ENCODE data around the gene VAV3. TPM values are rescaled to one million over a fixed set of nuclear protein-coding genes. Genes with fewer than 3 reads are reported as not detected.

VAV3 gene
- total and polyA plus RNA-seq, 5 experiments from 2014 or later = 2.2 to 13.1 (median 2.9) TPM

DNA sequence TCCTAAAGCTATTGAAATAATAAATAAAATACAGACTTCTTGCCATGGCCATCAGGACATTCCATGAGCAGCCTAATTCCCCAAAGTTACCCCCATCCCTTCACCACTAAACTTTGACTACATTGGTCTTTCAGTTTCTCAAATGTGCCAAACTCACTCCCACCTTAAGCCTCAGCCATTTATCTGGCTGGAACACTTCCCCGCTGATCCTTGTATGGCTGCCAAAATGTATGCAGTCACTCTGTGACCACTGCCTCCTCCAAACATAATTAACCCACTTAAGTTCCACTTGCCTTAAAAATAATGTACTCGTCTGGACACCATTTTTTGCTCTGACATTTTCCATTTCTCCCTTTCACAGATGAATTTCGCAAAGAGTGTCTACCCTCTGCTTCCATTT, 416.7 kb downstream of the VAV3 start:
- Mint-ChIP-seq H3K9me3 (no peaks in the 10 kb centered on the region), H3K27me3 (peaks cover 0 to 1% (median 0%) of the 10 kb centered on the region in 5 donors), H3K4me3 (no peak overlapping the region), H3K36me3 (no peaks in the 10 kb centered on the region), H3K4me1 (no peaks in the 10 kb centered on the region), H3K27ac (no peak overlapping the region)
- DNase-seq (no peak), ATAC-seq (no peak)
- POLR2A ChIA-PET = no interaction called here

- H3K9me3 Mint-ChIP-seq = no peaks in the 10 kb centered on the region
- peaks cover 0 to 3% (median 0%) of the 10 kb centered on the region in 5 donors for H3K27me3 Mint-ChIP-seq
- POLR2A ChIA-PET = no interaction called here
- DNase-seq (no peak), ATAC-seq (no peak)
- no peaks in the 10 kb centered on the region for H3K4me1 Mint-ChIP-seq
- H3K4me3 Mint-ChIP-seq = no peak overlapping the region
- no peak overlapping the region for H3K27ac Mint-ChIP-seq
- no peaks in the 10 kb centered on the region for H3K36me3 Mint-ChIP-seq
Observed at GRCh38 chr1:107547363-107548155, 417.4 kb downstream of the VAV3 start.

- no peaks in the 10 kb centered on the region for H3K9me3 Mint-ChIP-seq
- ATAC-seq (no peak), DNase-seq (no peak)
- POLR2A ChIA-PET = no interaction called here
- H3K4me3 Mint-ChIP-seq = no peak overlapping the region
- H3K4me1 Mint-ChIP-seq = no peaks in the 10 kb centered on the region
- H3K27ac Mint-ChIP-seq = no peak overlapping the region
- H3K36me3 Mint-ChIP-seq = no peaks in the 10 kb centered on the region
- H3K27me3 Mint-ChIP-seq = peaks cover 0 to 3% (median 0%) of the 10 kb centered on the region in 5 donors
Observed at GRCh38 chr1:107546576-107546975, 418.4 kb downstream of the VAV3 start.

GRCh38 chr1:107545879-107546278, 419.1 kb downstream of the VAV3 start:
- H3K27me3 Mint-ChIP-seq = peaks cover 0 to 3% (median 0%) of the 10 kb centered on the region in 5 donors
- no peak for DNase-seq
- no peaks in the 10 kb centered on the region for H3K4me1 Mint-ChIP-seq
- POLR2A ChIA-PET = no interaction called here
- H3K27ac Mint-ChIP-seq = no peak overlapping the region
- no peak overlapping the region for H3K4me3 Mint-ChIP-seq
- no peaks in the 10 kb centered on the region for H3K36me3 Mint-ChIP-seq
- H3K9me3 Mint-ChIP-seq = no peaks in the 10 kb centered on the region
- ATAC-seq = no peak

GRCh38 chr1:107545056-107545577, 419.9 kb downstream of the VAV3 start:
- Mint-ChIP-seq H3K4me1 (no peaks in the 10 kb centered on the region), H3K36me3 (no peaks in the 10 kb centered on the region), H3K9me3 (no peaks in the 10 kb centered on the region), H3K27ac (no peak overlapping the region), H3K4me3 (no peak overlapping the region), H3K27me3 (peaks cover 0 to 4% (median 0%) of the 10 kb centered on the region in 5 donors)
- ATAC-seq = no peak
- no peak for DNase-seq
- POLR2A ChIA-PET = no interaction called here

- Mint-ChIP-seq H3K27ac (no peak overlapping the region), H3K4me3 (no peak overlapping the region), H3K9me3 (no peaks in the 10 kb centered on the region), H3K27me3 (peaks cover 0 to 4% (median 0%) of the 10 kb centered on the region in 5 donors), H3K4me1 (no peaks in the 10 kb centered on the region), H3K36me3 (no peaks in the 10 kb centered on the region)
- POLR2A ChIA-PET = no interaction called here
- ATAC-seq = no peak
- DNase-seq = no peak
Observed at GRCh38 chr1:107544285-107544684, 420.7 kb downstream of the VAV3 start.

GRCh38 chr1:107541412-107541811, 423.6 kb downstream of the VAV3 start:
- Mint-ChIP-seq H3K27me3 (peaks cover 0 to 4% (median 0%) of the 10 kb centered on the region in 5 donors), H3K36me3 (no peaks in the 10 kb centered on the region), H3K4me3 (no peak overlapping the region), H3K4me1 (no peaks in the 10 kb centered on the region), H3K27ac (no peak overlapping the region), H3K9me3 (no peaks in the 10 kb centered on the region)
- DNase-seq = no peak
- POLR2A ChIA-PET = no interaction called here
- ATAC-seq = no peak

- Mint-ChIP-seq H3K27me3 (peaks cover 0 to 4% (median 4%) of the 10 kb centered on the region in 5 donors), H3K4me1 (no peaks in the 10 kb centered on the region), H3K27ac (no peak overlapping the region), H3K4me3 (no peak overlapping the region), H3K9me3 (no peaks in the 10 kb centered on the region), H3K36me3 (no peaks in the 10 kb centered on the region)
- no peak for DNase-seq
- no peak for ATAC-seq
- POLR2A ChIA-PET = no interaction called here
Observed at GRCh38 chr1:107538502-107538901, 426.5 kb downstream of the VAV3 start.

DNA sequence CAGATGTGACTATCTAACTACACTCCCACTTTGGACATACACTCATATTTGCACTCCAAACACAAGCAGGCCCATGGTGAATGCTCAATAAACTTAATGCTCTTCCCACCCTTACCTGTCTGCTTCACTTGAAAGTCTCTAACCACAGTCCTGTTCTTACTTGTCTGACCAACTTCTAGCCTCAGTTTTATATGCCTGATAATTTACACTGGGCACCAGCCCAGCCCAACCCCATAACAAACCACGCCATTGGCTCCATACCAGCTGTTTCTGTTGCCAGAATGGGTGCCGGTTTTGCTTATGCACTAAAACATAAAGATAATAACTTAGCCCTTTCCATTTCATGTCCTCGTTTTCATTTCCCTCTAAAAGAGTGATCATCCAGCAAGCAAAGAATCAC, 428.7 kb downstream of the VAV3 start:
- no peak overlapping the region for H3K27ac Mint-ChIP-seq

DNA sequence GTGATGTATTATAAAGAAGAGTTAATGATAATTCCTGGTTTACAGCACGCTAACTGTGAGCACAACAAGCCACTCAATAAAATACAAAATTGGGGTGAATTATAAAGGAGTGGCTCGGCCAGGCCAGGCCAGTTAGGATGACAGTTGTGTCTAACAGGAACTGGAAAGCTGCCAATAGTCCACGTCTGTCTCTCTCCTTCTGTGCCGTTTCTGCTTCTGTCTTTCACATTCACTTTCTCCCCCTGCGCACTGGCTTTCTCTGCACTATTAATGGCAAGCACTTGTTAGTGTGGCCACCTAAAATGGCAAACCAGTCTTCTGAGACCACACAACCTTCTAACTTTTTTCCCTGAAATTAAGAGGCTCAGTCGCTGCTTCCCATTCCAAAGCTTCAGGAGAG, 429.9 kb downstream of the VAV3 start:
- no peaks in the 10 kb centered on the region for H3K4me1 Mint-ChIP-seq
- peaks cover 0 to 16% (median 0%) of the 10 kb centered on the region in 5 donors for H3K27me3 Mint-ChIP-seq
- H3K4me3 Mint-ChIP-seq = no peak overlapping the region
- ATAC-seq (no peak), DNase-seq (no peak)
- POLR2A ChIA-PET = no interaction called here
- H3K36me3 Mint-ChIP-seq = no peaks in the 10 kb centered on the region
- no peak overlapping the region for H3K27ac Mint-ChIP-seq
- H3K9me3 Mint-ChIP-seq = no peaks in the 10 kb centered on the region

More for the DNA sequence above, 428.7 kb downstream of the VAV3 start:
- no peaks in the 10 kb centered on the region for H3K36me3 Mint-ChIP-seq
- ATAC-seq = no peak
- H3K4me3 Mint-ChIP-seq = no peak overlapping the region
- POLR2A ChIA-PET = no interaction called here
- no peaks in the 10 kb centered on the region for H3K4me1 Mint-ChIP-seq
- DNase-seq = no peak
- no peaks in the 10 kb centered on the region for H3K9me3 Mint-ChIP-seq
- H3K27me3 Mint-ChIP-seq = peaks cover 0 to 9% (median 4%) of the 10 kb centered on the region in 5 donors

GRCh38 chr1:107534632-107535031, 430.3 kb downstream of the VAV3 start:
- H3K4me3 Mint-ChIP-seq = no peak overlapping the region
- no peaks in the 10 kb centered on the region for H3K9me3 Mint-ChIP-seq
- no peaks in the 10 kb centered on the region for H3K4me1 Mint-ChIP-seq
- no peaks in the 10 kb centered on the region for H3K36me3 Mint-ChIP-seq
- ATAC-seq (no peak), DNase-seq (no peak)
- H3K27ac Mint-ChIP-seq = no peak overlapping the region
- peaks cover 0 to 16% (median 0%) of the 10 kb centered on the region in 5 donors for H3K27me3 Mint-ChIP-seq
- POLR2A ChIA-PET = no interaction called here

- no peak for DNase-seq
- peaks cover 0 to 20% (median 0%) of the 10 kb centered on the region in 5 donors for H3K27me3 Mint-ChIP-seq
- no peaks in the 10 kb centered on the region for H3K36me3 Mint-ChIP-seq
- H3K9me3 Mint-ChIP-seq = no peaks in the 10 kb centered on the region
- no peaks in the 10 kb centered on the region for H3K4me1 Mint-ChIP-seq
- H3K27ac Mint-ChIP-seq = no peak overlapping the region
- no peak overlapping the region for H3K4me3 Mint-ChIP-seq
- no peak for ATAC-seq
- POLR2A ChIA-PET = no interaction called here
Observed at GRCh38 chr1:107533436-107533835, 431.5 kb downstream of the VAV3 start.

DNA sequence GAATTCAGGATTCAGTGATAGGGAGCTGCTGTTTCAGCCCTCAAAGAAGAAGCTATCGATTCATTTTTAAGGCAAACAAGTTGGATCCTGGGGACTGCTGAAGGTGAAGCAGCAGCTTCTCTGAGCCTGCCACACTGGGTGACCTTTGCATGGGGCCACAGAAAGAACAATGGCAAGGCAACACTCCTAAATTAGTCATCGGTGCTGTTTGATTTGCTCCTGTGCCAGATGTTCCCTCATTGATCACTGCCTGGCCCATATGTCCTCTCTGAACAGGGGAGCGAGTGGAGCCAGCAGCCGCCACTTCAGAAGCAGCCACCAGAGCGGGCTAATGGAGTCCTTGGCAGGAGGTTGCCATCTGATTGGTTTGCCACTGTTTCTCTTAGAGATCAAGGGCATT, 432.7 kb downstream of the VAV3 start:
- DNase-seq (no peak), ATAC-seq (no peak)
- POLR2A ChIA-PET = no interaction called here
- Mint-ChIP-seq H3K4me3 (no peak overlapping the region), H3K9me3 (no peaks in the 10 kb centered on the region), H3K36me3 (no peaks in the 10 kb centered on the region), H3K27ac (no peak overlapping the region), H3K27me3 (peaks cover 0 to 26% (median 0%) of the 10 kb centered on the region in 5 donors), H3K4me1 (no peaks in the 10 kb centered on the region)
